Fibroblast of skin of left quadriceps (primary cell): ENCODE measurements around the gene ARG1.

Experiments
- DNase-seq, 2 experiments: peaks; one replicate each; pipeline ENCODE4 v3.0.0-alpha.2; 2013; ENCODE audit warnings: low read depth in 2 of 2

ARG1 gene

DNA sequence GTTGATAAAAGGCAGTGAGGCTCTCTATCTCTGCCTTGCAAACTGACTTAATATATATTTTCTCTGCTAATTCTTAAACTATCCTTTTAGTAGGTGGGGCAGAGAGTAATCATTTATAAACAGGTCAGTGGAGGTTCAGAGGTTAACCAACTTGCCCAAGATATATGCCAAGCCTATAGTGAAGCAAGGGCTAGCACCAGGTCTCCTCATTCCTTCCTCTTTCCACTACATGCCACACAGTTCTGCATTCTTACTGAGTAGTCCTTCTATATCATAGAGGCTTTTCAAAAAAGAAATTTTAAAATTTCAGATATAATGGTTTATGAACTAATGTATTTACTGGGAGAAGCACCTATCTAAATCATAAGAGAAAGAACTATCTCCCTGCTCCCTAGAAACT is 8.5 kb downstream of the ARG1 start:
- no peak for DNase-seq

DNA sequence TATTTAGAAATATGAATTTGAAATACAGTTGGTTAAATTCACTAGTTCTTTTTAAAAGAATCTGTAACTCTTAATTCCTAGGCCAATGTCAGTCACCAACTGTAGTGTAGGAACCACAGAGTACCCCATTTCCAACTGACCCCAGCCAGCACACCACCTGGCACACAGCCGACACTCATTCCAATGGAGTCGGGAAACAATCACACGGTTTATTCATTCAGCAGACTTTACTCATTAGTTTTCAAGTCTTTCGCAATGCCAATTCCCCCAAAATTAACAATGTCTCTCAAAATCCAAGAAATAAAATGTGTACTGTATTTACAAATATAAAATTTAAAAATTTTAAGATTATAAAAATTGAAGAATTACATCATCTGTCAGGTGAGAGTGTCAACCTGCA is 13.5 kb downstream of the ARG1 start:
- no peak for DNase-seq

DNA sequence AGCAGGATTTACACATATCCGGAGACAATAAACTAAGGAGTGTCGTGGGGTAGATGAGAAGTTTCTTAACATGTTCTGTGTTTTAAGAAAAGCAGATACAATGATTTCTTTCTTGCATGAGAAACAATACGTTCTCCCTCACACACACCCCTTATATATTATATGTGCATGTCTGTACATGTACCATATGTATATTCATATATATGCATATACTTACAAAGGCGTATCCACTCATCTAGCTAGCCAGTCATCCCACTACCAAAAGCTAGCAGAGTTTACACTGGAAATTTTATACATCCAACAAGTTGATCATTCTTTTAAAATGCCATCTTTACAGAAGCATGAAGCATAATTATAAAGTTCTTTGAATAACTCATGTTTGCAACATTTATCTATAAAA is 14.9 kb downstream of the ARG1 start:
- DNase-seq, result no peak

DNA sequence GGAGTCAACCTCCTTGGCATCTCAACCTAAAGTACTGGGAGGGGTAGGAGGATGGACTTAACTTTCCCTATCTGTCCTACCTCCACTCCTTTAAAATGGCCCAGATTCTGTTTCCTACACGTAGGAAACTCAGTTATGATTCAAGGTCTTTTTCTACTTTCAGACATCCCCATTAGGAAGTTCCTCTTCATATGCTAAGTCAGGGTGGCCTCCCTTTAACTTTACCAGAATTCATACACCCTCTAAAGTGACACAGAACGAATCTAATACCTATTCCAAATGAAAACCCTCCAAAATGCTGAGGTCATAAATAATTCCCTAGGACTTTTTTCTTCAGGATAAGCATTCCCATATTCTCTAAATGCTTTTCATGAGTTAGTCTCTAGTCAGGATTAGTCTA is 15.6 kb downstream of the ARG1 start:
- DNase-seq, result no peak

DNA sequence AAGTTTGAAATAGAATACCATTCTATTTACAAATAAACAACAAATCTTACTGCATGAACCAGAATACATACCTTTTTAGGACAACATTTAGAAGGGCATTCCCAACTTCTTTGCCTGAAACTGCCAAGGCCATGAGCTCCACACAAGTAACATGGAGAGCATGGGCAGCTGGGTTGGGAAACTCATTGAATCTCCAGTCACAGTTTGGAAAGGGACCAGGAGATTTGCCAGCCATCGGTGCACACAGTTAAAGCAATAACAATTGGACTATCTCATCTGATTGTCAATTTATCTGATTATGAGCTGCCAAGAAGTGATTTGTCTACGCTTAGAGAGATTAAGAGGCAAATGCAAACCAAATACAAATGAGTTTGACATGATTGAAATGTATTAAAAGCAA is 19.9 kb downstream of the ARG1 start:
- DNase-seq, result no peak

DNA sequence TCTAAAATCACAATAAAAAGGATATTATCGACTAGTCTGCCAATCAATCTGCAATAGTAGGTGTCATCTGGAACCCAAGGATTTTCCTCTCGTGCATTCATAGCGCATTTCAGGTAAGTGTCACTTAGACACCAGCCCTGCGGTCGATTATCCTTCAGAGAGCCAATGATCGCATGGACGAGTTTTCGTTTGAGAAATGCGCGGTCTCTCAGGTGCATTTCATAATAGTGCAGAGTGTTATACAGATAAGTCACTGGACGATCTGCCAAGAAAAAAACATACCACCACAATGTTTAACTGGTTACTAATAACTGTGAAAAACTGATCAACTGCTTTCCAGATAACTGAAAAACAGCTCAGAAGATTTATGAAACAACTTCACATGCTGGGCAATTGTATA is 21.0 kb downstream of the ARG1 start:
- DNase-seq, result no peak

DNA sequence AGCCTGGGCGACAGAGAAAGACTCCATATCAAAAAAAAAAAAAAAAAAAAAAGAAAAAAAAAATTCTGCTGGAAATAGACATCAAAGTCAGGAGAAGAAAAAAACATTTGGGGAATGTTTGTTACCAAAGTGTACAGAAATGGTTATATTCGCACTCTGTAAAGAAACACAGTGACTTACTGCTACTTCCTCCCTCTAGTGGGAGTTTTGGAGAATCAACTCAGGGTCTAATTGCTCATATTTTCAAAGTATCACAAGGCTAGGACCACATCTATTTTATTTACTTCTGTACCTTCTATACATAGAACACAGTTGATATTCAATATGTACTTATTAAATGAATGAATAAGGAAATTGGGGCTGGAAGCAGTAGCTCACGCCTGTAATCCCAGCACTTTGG is 24.4 kb downstream of the ARG1 start:
- no peak for DNase-seq

DNA sequence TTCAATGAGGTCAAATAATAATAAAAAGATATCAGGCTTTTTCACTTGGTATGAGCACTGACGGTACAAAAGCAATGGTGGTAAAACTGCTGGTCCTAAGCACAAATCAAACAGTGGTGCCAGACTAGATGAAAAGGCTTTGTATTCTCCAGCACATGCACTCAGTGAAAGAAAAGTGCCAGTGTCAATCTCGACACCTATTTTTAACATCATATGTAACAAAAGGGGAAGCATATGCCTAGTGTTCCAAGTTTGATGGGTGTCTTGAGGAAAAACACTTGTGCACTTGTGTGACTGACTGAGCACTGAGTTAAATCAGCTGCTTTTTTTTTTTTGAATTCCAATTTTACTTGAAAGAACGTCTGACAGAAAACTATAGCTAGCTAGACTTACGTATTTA is 27.7 kb downstream of the ARG1 start:
- no peak for DNase-seq

DNA sequence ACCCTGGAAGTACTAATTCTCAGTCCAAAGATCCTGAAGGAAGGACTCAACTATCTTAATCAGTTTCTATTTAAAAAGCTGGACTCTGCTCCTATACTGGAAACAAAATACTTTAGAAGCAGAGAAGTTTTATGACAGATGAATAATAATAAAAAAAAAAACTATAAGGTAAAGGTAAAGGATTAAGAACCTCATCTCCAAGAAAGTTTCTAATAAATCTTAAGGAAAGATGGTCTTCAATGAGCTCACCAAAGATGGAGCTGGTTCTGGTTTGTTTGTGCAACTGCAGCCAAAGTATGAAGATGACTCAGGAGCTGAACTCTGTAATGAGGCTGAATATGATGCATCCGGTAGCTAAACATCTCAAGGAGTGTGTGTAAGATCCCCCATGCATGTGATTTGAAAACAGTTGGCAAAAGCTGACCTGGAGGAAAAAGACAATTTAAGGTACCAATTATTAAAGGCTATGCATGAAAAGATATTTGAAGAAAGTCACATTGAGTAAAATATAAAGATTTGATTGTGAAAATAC is 29.8 kb downstream of the ARG1 start:
- peak; percentile 46 to 49 for DNase-seq

DNA sequence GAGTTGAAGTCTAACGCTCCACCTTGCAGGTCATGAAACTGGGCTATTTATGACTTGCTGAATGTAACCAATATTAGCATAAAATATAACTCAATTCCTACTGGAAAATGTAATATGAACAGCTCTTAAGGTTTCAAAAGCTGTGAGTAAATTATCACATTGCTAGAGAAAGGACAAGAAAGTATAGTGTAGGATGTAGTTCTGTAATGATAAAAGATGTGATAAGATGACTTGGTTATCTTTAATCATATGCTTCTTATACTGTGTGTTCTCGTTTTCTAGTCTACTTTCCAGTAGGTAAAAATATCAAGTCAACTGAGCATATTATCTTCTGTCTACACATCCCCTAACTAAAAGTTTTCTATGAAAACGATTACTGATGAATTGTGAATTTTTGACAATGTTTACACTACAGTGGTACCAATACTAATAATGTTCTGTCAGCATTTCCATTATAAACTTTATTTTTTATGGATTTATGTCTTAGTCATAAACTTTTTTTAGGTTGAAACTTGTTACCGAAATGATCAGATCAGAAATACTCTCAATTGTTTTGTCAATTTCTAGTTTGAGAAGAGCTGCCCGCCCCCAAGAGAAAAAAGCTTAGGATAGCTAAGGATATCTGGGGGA is 40.4 kb downstream of the ARG1 start:
- no peak for DNase-seq

DNA sequence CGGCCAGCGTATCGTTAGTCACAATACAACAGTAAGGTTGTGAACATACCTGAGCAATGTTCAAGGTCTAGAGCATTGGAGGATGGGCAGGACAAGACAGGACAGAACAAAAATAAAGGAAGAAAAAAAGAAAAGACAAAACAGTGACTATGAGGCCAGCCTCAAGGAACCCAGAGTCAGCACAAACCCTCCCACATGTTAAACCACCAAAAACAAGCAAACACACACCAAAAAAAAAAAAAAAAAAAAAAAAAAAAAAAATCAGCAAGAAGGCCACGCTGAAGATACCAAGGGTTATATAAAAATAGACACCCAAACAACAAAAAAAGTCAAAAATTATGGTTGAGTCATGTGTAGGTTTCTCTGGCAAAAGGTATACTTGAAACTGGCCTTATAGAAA is 42.2 kb downstream of the ARG1 start:
- no peak for DNase-seq

DNA sequence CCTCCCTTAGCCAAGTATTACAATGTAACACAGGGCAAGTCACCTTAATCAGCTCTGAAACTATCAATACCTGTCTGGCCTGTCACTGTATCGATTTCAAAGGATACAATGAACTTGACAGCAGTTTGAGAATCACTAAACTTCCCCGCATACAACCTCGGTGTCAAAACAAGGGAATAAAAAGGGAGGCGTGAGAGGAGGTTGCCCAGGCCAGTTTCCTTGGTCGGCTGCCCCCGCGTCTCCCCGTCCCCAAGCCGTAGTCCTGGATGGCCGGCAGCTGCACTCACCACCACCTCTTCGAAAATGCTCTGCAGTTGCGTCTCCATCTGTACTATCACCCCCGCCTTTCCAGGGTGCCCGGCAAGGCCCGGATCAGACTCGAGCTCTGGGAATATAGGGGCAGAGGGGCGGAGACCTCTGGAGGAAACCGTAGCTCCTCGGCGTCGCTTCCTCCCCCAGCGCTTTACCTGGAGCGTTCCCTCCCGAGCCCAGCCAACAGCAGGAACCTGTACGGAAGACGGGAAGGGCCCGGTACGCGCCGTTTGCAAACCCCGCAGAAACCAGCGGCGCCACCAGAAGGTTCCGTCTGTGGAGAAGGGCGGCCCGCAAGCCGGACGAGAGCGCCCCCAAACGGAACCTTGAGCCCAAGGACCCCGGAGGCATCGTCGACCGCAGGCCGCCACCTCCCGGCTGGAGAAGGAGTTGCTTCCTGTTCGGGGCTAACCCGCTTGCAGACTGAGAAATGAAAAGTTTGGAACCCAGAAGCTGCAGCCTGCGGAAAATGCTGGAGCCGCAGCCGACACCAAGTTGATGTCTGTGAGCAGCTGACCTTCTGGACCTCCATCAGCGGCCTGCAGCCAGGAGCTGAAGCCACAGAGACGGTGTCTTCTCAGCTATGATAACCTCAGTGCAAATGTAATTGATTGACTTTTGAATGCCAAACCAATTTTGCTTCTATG is 55.0 kb downstream of the ARG1 start, which contains the start of gene MED23:
TSS of gene MED23 (minus strand) at position 519 of the 959 bp plus-strand sequence. CDS start at position 326, 193 bp downstream.
- peak; percentile 86 for DNase-seq

DNA sequence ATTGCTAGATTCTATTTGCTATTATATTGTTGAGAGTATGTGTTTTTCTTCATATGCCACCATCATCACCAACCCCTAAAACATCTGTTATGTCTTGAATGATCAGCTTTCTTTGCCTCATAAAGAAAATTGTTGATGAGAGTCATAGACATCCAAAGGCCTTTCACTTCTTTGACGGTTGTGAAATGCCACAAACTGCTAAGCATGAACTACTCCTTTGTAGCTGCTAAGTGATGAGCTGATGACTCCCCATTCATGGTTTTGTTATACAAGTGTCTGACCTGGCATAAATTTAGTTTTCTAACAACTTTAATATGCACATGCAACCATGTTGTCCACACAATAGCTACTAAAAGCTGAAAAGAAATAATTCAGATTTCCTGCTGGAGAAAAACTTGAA is 55.7 kb downstream of the ARG1 start:
- no peak for DNase-seq

DNA sequence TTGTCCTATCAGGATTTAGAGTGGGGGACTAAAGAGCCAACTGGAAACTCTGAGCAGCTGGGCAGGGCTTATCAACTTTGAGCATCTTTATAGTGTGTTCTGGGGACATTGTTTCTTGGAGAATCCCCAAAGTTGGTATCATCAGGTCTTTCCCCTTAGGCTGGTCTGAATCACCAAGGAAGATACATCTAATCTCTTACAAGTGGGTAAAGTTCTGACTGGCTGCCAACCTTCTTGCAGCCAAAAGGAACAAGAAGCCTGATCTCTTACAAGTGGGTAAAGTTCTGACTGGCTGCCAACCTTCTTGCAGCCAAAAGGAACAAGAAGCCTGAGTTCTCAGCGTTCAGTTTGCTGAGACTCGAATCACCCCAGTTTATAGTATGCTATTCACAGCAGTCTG is 56.6 kb downstream of the ARG1 start:
- no peak for DNase-seq

DNA sequence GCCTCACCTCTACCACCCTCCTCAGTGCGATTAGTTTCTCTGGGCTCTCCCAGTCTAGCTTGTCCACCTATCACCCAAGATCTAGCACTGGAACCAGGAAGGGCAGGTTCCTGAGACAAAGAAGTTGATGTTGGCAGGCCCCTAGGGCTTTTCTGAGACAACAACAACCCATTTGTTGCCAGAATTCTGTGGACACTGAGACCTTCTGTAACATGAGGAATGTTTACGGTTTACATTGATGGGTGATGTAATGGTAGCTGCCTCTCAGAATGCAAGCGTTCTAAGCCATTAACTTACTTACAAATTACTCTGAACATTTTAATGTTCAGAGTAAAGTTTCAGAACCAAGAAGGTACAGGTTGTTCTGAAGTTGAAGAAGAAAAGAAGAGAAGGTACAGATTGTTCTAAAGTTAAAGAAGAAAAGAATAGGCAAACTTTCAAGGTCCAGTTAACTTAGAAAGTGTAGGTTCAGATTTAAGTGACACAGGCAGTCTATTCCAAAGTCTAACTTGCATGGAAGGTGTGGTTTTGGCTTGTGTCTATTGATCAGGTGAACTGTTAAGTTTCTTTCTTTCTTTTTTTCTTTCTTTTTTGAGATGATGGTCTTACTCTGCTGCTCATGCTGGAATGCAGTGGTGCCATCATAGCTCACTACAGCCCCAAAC is 58.7 kb downstream of the ARG1 start:
- no peak for DNase-seq
